Kidney (tissue), 14 donors: ENCODE results near the gene TBL1X. TPM values are rescaled to one million over a fixed set of nuclear protein-coding genes. Genes with fewer than 3 reads are reported as not detected.
A peak's percentile ranks its signal among the peaks of the same experiment; 100 is the strongest.

Experiments used
- DNase-seq, 5 donors: peaks; one replicate each; pipeline ENCODE4 v3.0.0-alpha.2; 2013 to 2020
- FAIRE-seq: peaks from 2 replicates; lab custom pipeline; 2012; peaks lifted over from hg19 to GRCh38; lab: Jason Lieb, UNC
- H3K27ac ChIP-seq, 2 donors: one replicate each; pipeline ENCODE4 v1.7.0; 2013; ENCODE audit warnings: low read depth in 2 of 2, low read length in 2 of 2, inconsistent platforms in 1 of 2
- H3K27me3 ChIP-seq: one replicate; pipeline ENCODE4 v1.7.1; 2013; ENCODE audit warnings: low read length, inconsistent platforms; ENCODE audit not compliant: control insufficient read depth, insufficient read depth
- H3K36me3 ChIP-seq, 3 donors: one replicate each; pipeline versions ENCODE4 v1.7.0 to v1.7.1; 2013; ENCODE audit warnings: low read length in 3 of 3, control low read depth in 1 of 3, inconsistent platforms in 1 of 3; ENCODE audit not compliant: insufficient read depth in 3 of 3, control insufficient read depth in 2 of 3
- H3K4me1 ChIP-seq, 3 donors: one replicate each; pipeline versions ENCODE4 v1.7.0 to v1.7.1; 2013; ENCODE audit warnings: low read length in 3 of 3, inconsistent platforms in 1 of 3, low read depth in 1 of 3; ENCODE audit not compliant: control insufficient read depth in 2 of 3, insufficient read depth in 2 of 3
- H3K4me3 ChIP-seq, 3 donors: one replicate each; pipeline versions ENCODE4 v1.7.0 to v1.8.1; 2013; ENCODE audit warnings: low read length in 3 of 3, control low read depth in 1 of 3, inconsistent platforms in 1 of 3
- H3K9ac ChIP-seq, 3 donors: one replicate each; pipeline versions ENCODE4 v1.7.0 to v1.7.1; 2013; ENCODE audit warnings: low read length in 3 of 3, control low read depth in 1 of 3, inconsistent platforms in 1 of 3
- H3K9me3 ChIP-seq, 3 donors: one replicate each; pipeline versions ENCODE4 v1.7.0 to v1.7.1; 2013; ENCODE audit warnings: low read length in 3 of 3, control low read depth in 1 of 3, inconsistent platforms in 1 of 3; ENCODE audit not compliant: control insufficient read depth in 2 of 3, insufficient read depth in 1 of 3
- CTCF ChIP-seq: IDR thresholded peaks from 3 replicates; pipeline ENCODE4 v1.5.1; 2012; ENCODE audit warnings: mild to moderate bottlenecking, moderate library complexity, borderline replicate concordance; ENCODE audit not compliant: insufficient read depth; ENCODE audit errors: extremely low read depth
- intact Hi-C: fragments of 100-400 bp; cut with DNase I; formaldehyde crosslinking; loops from one replicate; pipeline ENCODE4 v1.11.1; 2022
- polyA plus RNA-seq: library from polyadenylated mRNA; stranded (reverse); fragments of 350-450 nt; fragmentation: Illumina TruSeq; extraction: RNeasy Lipid Tissue Mini Kit (QIAGEN cat#74804); gene quantifications from one replicate; pipeline ENCODE4 v1.2.3, GENCODE V29; 2014; ENCODE audit warnings: low read depth, low replicate concordance; ENCODE audit not compliant: insufficient read depth
- total RNA-seq: library from RNA; stranded (reverse); fragmentation: NEBNext Ultra II Directional; extraction: Animal tissue kit (Norgen Biotek cat#: 25700); gene quantifications from one replicate; pipeline ENCODE4 v1.2.1, GENCODE V29; 2021
- donor health status: control.
- donor health status: control.
- donor health status: control.
- donor health status: control.
- donor health status: control.
- donor health status: DM: yes; HTN: yes; CAD: no.
- donor health status: Normal renal cell carcinoma (clear cell type).

Gene TBL1X
- total and polyA plus RNA-seq, 2 donors from 2014 or later, result 12.5 to 43.0 TPM

- peaks cover 0 to 18% (median 11%) of the 10 kb centered on the region in 3 donors for H3K36me3 ChIP-seq
- DNase-seq (no peak), FAIRE-seq (no peak)
- no peak overlapping the region for H3K27ac ChIP-seq
- H3K4me1 ChIP-seq, result peaks cover 0 to 3% (median 2%) of the 10 kb centered on the region in 3 donors
- H3K9ac ChIP-seq, result no peak overlapping the region
- H3K27me3 ChIP-seq, result no peaks in the 10 kb centered on the region
- peaks cover 0 to 2% (median 0%) of the 10 kb centered on the region in 3 donors for H3K9me3 ChIP-seq
- no peak for TF ChIP-seq CTCF
- intact Hi-C loops, result no loop called here
- H3K4me3 ChIP-seq, result no peak overlapping the region
Measured at GRCh38 chrX:9708086-9708485, 243.2 kb downstream of the TBL1X start.

GRCh38 chrX:9708923-9709553 lies 244.2 kb downstream of the TBL1X start:
- FAIRE-seq, result peak; percentile 89
- intact Hi-C loops, result no loop called here
- TF ChIP-seq CTCF, result peak; percentile 67

GRCh38 chrX:9710332-9710731 lies 245.5 kb downstream of the TBL1X start:
- H3K36me3 ChIP-seq, result peaks cover 0 to 22% (median 12%) of the 10 kb centered on the region in 3 donors
- H3K4me1 ChIP-seq, result peaks cover 0 to 3% (median 2%) of the 10 kb centered on the region in 3 donors
- intact Hi-C loops, result no loop called here
- FAIRE-seq (no peak), DNase-seq (no peak)
- H3K9me3 ChIP-seq, result no peaks in the 10 kb centered on the region
- H3K9ac ChIP-seq, result no peak overlapping the region
- TF ChIP-seq CTCF, result no peak
- H3K4me3 ChIP-seq, result no peak overlapping the region
- no peak overlapping the region for H3K27ac ChIP-seq
- H3K27me3 ChIP-seq, result no peaks in the 10 kb centered on the region

More at GRCh38 chrX:9708923-9709553, 244.2 kb downstream of the TBL1X start:
- Histone ChIP-seq H3K36me3 (peaks cover 0 to 18% (median 11%) of the 10 kb centered on the region in 3 donors), H3K4me1 (peaks cover 0 to 3% (median 2%) of the 10 kb centered on the region in 3 donors), H3K27me3 (no peaks in the 10 kb centered on the region), H3K4me3 (no peak overlapping the region), H3K9ac (no peak overlapping the region), H3K9me3 (peaks cover 0 to 2% (median 0%) of the 10 kb centered on the region in 3 donors), H3K27ac (no peak overlapping the region)
- peak; percentile 84 to 89 (median 87) for DNase-seq

GRCh38 chrX:9717376-9717775 lies 252.5 kb downstream of the TBL1X start:
- no peak overlapping the region for H3K4me3 ChIP-seq
- DNase-seq (no peak), FAIRE-seq (no peak)
- peaks cover 0 to 18% (median 15%) of the 10 kb centered on the region in 3 donors for H3K36me3 ChIP-seq
- intact Hi-C loops, result no loop called here
- H3K27me3 ChIP-seq, result no peaks in the 10 kb centered on the region
- no peaks in the 10 kb centered on the region for H3K4me1 ChIP-seq
- no peak overlapping the region for H3K9ac ChIP-seq
- H3K9me3 ChIP-seq, result no peaks in the 10 kb centered on the region
- no peak for TF ChIP-seq CTCF
- no peak overlapping the region for H3K27ac ChIP-seq
